HEK293 (cell line): ENCODE results near the gene ARAP1.

Source experiments
- SALL2 ChIP-seq: fragments of 450-650 bp; formaldehyde crosslinking; IDR thresholded peaks from 2 replicates; pipeline ENCODE4 v1.5.0; 2017; ENCODE audit warnings: missing biosample characterization, mild to moderate bottlenecking, missing genetic modification characterization, borderline replicate concordance
- ZNF335 ChIP-seq: fragments of 450-650 bp; formaldehyde crosslinking; conservative IDR thresholded peaks from 2 replicates; pipeline ENCODE4 v1.5.1; 2016; ENCODE audit warnings: missing biosample characterization, missing genetic modification characterization
- ZNF561 ChIP-seq: fragments of 450-650 bp; IDR thresholded peaks from 2 replicates; pipeline ENCODE4 v1.5.1; 2018; ENCODE audit warnings: missing biosample characterization, missing genetic modification characterization, borderline replicate concordance
- TF ChIP-seq, protein P1 (sequence below): fragments of 450-650 bp; formaldehyde crosslinking; IDR thresholded peaks from 2 replicates; pipeline ENCODE4 v1.5.1; 2016; ENCODE audit warnings: missing biosample characterization, missing genetic modification characterization
- TF ChIP-seq, protein P2 (sequence below): sonication (generic); formaldehyde crosslinking; IDR thresholded peaks from 2 replicates; pipeline ENCODE4 v1.8.1; 2022; ENCODE audit warnings: mild to moderate bottlenecking, moderate library complexity, missing genetic modification reagents

DNA sequence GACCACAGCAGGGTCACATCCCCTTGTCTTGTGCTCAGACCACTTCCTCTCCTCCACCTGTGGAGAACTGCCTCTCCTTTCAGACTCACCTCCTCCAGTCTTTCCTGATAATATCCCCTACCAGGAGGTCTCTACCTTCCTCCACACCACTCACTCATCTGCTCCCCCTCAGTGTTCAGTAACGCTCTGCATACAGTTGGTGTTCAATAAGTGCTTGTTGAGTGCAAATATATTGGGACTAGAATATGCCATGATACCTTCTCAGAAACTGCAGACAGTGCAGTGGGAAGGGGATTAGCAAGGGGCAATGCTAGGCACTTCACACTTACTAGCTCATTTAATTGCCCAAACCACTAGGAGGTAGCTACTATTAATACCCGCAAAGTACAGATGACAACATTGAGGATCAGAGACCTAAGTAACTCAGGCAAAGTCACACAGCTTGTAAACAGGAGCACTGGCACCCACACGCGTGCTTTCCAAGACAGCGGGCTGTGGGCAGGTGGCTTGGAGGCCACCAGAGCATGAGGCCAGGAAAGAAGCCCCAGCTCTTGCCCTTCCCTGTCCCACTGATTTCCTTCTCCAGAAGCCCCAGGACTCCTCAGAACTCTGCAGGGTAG, 69.9 kb downstream of the ARAP1 start:
- TF ChIP-seq ZNF561 (tag by site-specific recombination) (no peak), ZNF335 (tag by site-specific recombination) (no peak), SALL2 (tag by site-specific recombination) (no peak)
- TF ChIP-seq, protein P1, sequence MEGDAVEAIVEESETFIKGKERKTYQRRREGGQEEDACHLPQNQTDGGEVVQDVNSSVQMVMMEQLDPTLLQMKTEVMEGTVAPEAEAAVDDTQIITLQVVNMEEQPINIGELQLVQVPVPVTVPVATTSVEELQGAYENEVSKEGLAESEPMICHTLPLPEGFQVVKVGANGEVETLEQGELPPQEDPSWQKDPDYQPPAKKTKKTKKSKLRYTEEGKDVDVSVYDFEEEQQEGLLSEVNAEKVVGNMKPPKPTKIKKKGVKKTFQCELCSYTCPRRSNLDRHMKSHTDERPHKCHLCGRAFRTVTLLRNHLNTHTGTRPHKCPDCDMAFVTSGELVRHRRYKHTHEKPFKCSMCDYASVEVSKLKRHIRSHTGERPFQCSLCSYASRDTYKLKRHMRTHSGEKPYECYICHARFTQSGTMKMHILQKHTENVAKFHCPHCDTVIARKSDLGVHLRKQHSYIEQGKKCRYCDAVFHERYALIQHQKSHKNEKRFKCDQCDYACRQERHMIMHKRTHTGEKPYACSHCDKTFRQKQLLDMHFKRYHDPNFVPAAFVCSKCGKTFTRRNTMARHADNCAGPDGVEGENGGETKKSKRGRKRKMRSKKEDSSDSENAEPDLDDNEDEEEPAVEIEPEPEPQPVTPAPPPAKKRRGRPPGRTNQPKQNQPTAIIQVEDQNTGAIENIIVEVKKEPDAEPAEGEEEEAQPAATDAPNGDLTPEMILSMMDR (tag by site-specific recombination) = no peak
- TF ChIP-seq, protein P2, sequence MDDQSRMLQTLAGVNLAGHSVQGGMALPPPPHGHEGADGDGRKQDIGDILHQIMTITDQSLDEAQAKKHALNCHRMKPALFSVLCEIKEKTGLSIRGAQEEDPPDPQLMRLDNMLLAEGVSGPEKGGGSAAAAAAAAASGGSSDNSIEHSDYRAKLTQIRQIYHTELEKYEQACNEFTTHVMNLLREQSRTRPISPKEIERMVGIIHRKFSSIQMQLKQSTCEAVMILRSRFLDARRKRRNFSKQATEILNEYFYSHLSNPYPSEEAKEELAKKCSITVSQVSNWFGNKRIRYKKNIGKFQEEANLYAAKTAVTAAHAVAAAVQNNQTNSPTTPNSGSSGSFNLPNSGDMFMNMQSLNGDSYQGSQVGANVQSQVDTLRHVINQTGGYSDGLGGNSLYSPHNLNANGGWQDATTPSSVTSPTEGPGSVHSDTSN (CRISPR knock-in tag) = no peak
